GM21360 (cell line): Measurements from ENCODE around the gene SIDT1.

Experiments used
- ATAC-seq: cut with Tn5 transposase; IDR thresholded peaks from one replicate; pipeline ENCODE4 v1.9.1; 2021; ENCODE audit warnings: mild to moderate bottlenecking, moderate library complexity; ENCODE audit not compliant: unreplicated experiment

SIDT1 gene

GRCh38 chr3:113590983-113591382 is 58.6 kb downstream of the SIDT1 start:
- ATAC-seq: no peak

DNA sequence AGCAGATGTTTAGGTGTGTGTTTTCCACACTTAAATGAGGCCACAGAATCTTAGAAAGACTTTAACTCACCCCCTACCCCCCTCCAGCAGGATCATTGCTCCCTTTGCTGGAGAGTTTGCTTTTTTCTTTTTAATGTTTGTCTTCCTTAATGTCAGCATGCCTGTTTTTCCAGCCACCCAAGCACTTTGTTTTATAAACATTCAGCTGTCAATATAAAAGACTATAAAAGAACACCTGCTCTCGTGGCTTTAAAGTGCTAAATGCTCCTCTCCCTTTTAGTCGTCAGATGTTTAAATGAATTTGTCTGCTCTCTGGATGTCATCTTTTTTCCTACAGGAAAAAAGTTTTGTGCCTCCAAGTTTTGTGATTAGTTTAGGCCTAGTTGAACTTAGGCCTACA is 61.7 kb downstream of the SIDT1 start:
- ATAC-seq: no peak

- no peak for ATAC-seq
These were observed 65.4 kb downstream of the SIDT1 start for GRCh38 chr3:113597596-113598354.

- no peak for ATAC-seq
These were observed 68.2 kb downstream of the SIDT1 start for GRCh38 chr3:113600418-113601182.

DNA sequence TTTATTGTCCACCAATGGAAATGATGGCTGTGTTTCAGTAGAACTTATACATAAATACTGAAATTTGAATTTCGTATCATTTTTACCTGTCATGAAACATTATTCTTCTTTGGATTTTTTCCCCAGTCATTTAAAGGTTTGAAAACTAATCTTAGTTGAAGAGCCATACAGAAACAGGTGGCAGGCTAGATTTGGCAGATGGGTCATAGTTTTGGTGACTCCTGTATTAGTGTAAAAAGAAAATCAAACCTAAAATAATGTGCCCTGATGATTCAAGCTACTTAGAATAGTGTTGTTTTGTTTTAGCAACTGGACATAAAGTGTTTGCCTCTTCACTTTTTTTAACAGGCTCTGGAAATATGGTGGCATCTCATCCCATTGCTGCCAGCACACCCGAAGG is 68.9 kb downstream of the SIDT1 start:
- no peak for ATAC-seq

- no peak for ATAC-seq
These were observed 69.9 kb downstream of the SIDT1 start for GRCh38 chr3:113602256-113602655.

DNA sequence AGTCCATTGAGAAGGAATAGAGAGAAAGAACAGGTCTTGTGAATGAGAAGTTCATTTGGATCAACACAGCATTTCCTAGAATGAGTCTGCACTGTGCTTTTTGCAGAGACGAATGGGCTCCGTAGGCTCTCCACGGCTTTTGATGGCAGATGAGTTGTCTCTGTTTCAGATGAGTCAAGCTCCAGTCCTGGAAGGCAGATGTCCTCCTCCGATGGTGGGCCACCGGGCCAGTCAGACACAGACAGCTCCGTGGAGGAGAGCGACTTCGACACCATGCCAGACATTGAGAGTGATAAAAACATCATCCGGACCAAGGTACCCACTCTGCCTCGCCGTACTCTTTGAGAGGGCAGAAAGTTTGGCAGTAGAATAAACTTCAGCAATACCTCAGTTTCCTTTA is 70.5 kb downstream of the SIDT1 start:
- no peak for ATAC-seq

- peak; percentile 98 for ATAC-seq
These were observed 74.3 kb downstream of the SIDT1 start for GRCh38 chr3:113606539-113607218.

- ATAC-seq: peak; percentile 5
These were observed 74.9 kb downstream of the SIDT1 start for GRCh38 chr3:113607219-113607596.

DNA sequence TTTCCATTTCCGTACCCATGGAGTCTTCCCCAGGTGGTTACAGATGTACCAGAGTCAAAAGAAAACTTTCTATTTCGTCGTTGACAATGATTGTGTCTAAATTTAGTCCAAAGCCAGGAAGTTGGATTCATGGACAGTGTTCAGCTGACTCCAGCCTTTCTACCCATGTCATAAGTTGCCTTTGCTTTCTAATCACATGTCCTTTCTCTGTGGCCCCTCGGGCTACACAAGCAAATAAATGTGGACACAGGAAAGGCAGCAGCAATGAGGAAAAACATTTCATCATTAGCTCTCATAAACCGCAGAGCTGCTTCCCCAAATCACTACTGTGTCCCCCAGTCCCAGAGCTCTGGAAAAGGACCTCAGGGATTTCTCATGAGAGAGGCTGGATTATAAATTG is 82.0 kb downstream of the SIDT1 start:
- no peak for ATAC-seq

- no peak for ATAC-seq
These were observed 83.6 kb downstream of the SIDT1 start for GRCh38 chr3:113615976-113616375.

DNA sequence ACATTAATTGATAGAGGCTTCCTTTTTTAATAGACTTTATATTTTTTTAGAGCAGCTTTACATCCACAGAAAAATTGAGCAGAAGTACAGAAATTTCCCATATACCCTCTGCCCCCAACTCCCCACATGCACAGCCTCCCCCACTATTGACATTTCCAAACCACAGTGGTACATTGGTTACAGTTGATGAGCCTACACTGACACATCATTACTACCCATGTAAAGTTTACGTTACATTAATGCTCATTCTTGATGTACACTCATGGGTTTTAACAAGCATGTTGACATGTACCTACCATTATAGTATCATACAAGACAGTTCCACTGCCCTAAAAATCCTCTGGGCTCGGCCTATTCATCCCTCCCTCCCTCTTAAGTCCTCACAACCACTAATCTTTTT is 85.4 kb downstream of the SIDT1 start:
- no peak for ATAC-seq

- no peak for ATAC-seq
These were observed 87.7 kb downstream of the SIDT1 start for GRCh38 chr3:113620091-113620490.

- ATAC-seq: no peak
These were observed 91.0 kb downstream of the SIDT1 start for GRCh38 chr3:113623324-113623723.

- ATAC-seq: no peak
These were observed 91.5 kb downstream of the SIDT1 start for GRCh38 chr3:113623811-113624210.

DNA sequence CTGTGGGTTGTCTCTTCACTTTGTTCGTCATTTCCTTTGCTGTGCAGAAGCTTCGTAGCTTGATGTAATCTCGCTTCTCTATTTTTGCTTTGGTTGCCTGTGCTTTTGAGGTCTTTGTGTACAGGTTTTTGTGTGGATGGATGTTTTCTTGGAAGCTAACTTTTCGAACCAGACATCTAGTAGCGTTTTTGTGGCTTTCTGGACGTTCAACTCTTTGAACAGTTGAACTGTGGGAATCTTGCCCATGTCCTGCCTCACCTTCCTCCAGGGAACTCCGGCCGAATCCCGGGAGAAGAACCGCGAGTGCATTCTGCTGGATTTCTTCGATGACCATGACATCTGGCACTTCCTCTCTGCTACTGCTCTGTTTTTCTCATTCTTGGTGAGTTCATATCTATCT is 93.5 kb downstream of the SIDT1 start:
- no peak for ATAC-seq

- no peak for ATAC-seq
These were observed 94.4 kb downstream of the SIDT1 start for GRCh38 chr3:113626503-113627371.

DNA sequence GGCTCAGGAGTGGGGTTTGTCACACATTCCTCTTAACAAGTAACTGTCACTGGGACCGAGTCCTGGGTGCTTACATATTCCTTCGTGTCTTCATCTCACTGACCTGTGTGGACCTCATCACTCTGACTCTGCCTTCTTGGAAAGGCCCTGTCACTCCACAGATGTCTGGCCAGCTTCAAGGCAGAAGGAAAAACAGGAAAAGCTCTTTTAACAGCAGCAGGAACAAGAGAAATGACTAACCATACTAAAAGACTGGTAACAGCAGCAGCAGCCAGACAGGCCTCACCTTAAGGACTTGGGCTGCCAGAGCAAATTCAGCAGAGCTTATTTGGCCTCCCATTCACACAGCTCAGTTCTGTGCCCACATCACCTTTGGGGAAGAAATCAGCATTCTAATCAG is 96.0 kb downstream of the SIDT1 start:
- no peak for ATAC-seq

- ATAC-seq: no peak
These were observed 96.4 kb downstream of the SIDT1 start for GRCh38 chr3:113628788-113629187.

DNA sequence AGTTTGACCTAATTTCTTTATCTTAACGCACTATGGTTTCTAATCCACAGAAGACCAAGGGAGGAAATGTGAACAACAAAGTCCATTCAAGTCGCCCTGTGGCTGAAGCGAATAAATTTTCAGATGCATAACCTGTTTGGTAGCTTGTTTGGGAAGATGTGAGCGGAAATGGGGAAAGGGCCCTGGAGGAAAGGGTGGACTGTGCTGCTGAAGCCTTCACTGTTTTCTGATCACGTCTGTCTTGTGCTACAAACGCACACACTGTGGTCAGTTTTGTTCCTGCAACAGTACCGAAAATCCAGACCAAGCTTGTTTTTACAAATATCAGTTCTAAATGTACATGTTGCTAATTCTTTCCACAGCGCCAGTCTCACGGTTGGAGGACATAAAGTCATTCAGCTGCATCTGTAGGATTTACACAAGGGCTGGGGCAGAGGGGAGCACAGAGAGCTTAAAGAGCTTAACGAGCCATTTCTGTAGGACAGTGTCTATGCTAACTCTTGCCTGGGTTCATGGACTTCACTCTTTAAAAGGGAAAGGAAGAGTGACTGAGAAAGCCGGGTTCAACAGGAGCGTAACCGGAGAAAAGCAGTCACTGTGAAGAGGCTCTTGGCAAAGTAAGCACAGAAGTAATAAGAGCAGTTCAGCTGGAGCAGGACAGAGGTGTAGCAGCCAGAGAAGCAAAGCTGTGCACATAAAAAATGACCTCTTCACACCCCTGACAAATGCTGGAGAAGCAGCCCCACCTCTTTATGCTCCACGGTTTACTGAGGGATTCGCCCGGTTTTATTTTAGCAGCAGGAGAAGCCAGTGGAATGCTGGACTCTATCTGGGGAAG is 97.4 kb downstream of the SIDT1 start:
- ATAC-seq: no peak
